Osteoblast (primary cell): ENCODE results near the gene WDR73. TPM values are rescaled to one million over a fixed set of nuclear protein-coding genes. Genes with fewer than 3 reads are reported as not detected.
"Not testable (repeated sequence)": the region's sequence is repeated elsewhere in the genome, so short reads cannot be mapped to it uniquely, and the experiment has no call there.

Experiments used
- DNase-seq: peaks from one replicate; pipeline ENCODE4 v3.0.0; 2011; ENCODE audit warnings: low spot score, mixed read lengths; ENCODE audit not compliant: insufficient read length; ENCODE audit errors: missing footprints
- H2AFZ ChIP-seq: 2 replicates; pipeline ENCODE4 v1.6.0; 2011; ENCODE audit warnings: mild to moderate bottlenecking, low read length
- H3K27ac ChIP-seq: 2 replicates; pipeline ENCODE4 v1.5.1; 2011; ENCODE audit warnings: mild to moderate bottlenecking, low read depth, low read length, moderate library complexity
- H3K27me3 ChIP-seq: 2 replicates; pipeline ENCODE4 v1.6.0; 2012; ENCODE audit warnings: mild to moderate bottlenecking, control low read depth, inconsistent platforms, low read length, moderate library complexity; ENCODE audit not compliant: insufficient read depth
- H3K36me3 ChIP-seq: 2 replicates; pipeline ENCODE4 v1.5.1; 2011; ENCODE audit warnings: mild to moderate bottlenecking, low read length, control low read depth, moderate library complexity; ENCODE audit not compliant: insufficient read depth
- H3K4me1 ChIP-seq: 2 replicates; pipeline ENCODE4 v1.5.1; 2011; ENCODE audit warnings: mild to moderate bottlenecking, low read length, control low read depth, moderate library complexity; ENCODE audit not compliant: insufficient read depth
- H3K4me2 ChIP-seq: 2 replicates; pipeline ENCODE4 v1.6.0; 2011; ENCODE audit warnings: mild to moderate bottlenecking, low read length; ENCODE audit not compliant: insufficient read depth
- H3K4me3 ChIP-seq: fragments of 200-600 bp; sonication (generic); 3 replicates; pipeline ENCODE4 v1.5.1; 2012; ENCODE audit warnings: mild to moderate bottlenecking, low read length, inconsistent platforms; ENCODE audit not compliant: insufficient read depth
- H3K79me2 ChIP-seq: 2 replicates; pipeline ENCODE4 v1.6.0; 2012; ENCODE audit warnings: mild to moderate bottlenecking, low read length, control low read depth, inconsistent platforms; ENCODE audit not compliant: insufficient read depth
- H3K9me3 ChIP-seq: 2 replicates; pipeline ENCODE4 v1.5.1; 2011; ENCODE audit warnings: low read depth, low read length, control low read depth
- H4K20me1 ChIP-seq: 2 replicates; pipeline ENCODE4 v1.6.0; 2012; ENCODE audit warnings: mild to moderate bottlenecking, low read length, control low read depth; ENCODE audit not compliant: insufficient read depth
- total RNA-seq: library from RNA; depleted of rRNA; stranded (reverse); fragments of >200 nt; gene quantifications from 2 replicates; pipeline ENCODE4 v1.2.3, GENCODE V29; 2012
- TF ChIP-seq, protein P1 (sequence below): IDR thresholded peaks from 2 replicates; pipeline ENCODE4 v1.5.1; 2011; ENCODE audit warnings: mild to moderate bottlenecking, low read depth, low read length, moderate library complexity; ENCODE audit errors: extremely low read depth

WDR73 gene
- total RNA-seq, 1 donor = 35.1 TPM

DNA sequence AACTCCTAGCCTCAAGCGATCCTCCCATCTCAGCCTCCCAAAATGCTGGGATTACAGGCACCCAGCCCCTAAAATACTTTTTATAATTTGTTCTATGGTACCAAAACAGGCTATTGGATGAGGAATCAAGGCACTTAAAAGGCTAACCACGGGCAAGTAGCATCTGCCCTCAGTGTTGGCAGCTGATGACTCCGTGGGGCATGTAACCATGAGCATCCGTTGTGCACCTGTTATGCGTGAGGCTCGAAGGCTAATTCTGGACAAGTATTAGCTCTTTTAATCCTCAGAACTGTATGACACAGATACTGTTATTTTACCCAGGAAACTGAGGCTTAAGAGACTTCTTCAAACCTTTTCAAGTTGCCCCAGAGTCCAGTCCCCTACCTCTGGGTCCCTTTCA is 10.2 kb downstream of the WDR73 start:
- Histone ChIP-seq H3K27ac (no peak overlapping the region), H3K9me3 (no peaks in the 10 kb centered on the region), H4K20me1 (peaks cover 8% of the 10 kb centered on the region), H3K79me2 (peaks cover 6% of the 10 kb centered on the region), H3K4me1 (no peaks in the 10 kb centered on the region), H3K4me3 (no peak overlapping the region), H3K27me3 (no peaks in the 10 kb centered on the region), H3K36me3 (peaks cover 85% of the 10 kb centered on the region), H2AFZ (no peak overlapping the region), H3K4me2 (no peak overlapping the region)
- DNase-seq = no peak
- TF ChIP-seq, protein P1, sequence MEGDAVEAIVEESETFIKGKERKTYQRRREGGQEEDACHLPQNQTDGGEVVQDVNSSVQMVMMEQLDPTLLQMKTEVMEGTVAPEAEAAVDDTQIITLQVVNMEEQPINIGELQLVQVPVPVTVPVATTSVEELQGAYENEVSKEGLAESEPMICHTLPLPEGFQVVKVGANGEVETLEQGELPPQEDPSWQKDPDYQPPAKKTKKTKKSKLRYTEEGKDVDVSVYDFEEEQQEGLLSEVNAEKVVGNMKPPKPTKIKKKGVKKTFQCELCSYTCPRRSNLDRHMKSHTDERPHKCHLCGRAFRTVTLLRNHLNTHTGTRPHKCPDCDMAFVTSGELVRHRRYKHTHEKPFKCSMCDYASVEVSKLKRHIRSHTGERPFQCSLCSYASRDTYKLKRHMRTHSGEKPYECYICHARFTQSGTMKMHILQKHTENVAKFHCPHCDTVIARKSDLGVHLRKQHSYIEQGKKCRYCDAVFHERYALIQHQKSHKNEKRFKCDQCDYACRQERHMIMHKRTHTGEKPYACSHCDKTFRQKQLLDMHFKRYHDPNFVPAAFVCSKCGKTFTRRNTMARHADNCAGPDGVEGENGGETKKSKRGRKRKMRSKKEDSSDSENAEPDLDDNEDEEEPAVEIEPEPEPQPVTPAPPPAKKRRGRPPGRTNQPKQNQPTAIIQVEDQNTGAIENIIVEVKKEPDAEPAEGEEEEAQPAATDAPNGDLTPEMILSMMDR = no peak

- H3K79me2 ChIP-seq, H3K4me2 ChIP-seq, H2AFZ ChIP-seq, H3K27me3 ChIP-seq, H3K4me3 ChIP-seq, DNase-seq, H4K20me1 ChIP-seq, H3K9me3 ChIP-seq, H3K27ac ChIP-seq, H3K4me1 ChIP-seq: not testable (repeated sequence)
- peaks cover 80% of the 10 kb centered on the region for H3K36me3 ChIP-seq
Observed at GRCh38 chr15:84642640-84643039, 11.4 kb downstream of the WDR73 start.

- H3K27me3 ChIP-seq, DNase-seq, H3K4me2 ChIP-seq, H2AFZ ChIP-seq, H3K79me2 ChIP-seq, H3K4me1 ChIP-seq, H3K9me3 ChIP-seq, H3K4me3 ChIP-seq, H4K20me1 ChIP-seq, H3K27ac ChIP-seq: not testable (repeated sequence)
- peaks cover 79% of the 10 kb centered on the region for H3K36me3 ChIP-seq
Observed at GRCh38 chr15:84641871-84642270, 12.2 kb downstream of the WDR73 start.

- Histone ChIP-seq H3K36me3 (peaks cover 58% of the 10 kb centered on the region), H3K4me3 (no peak overlapping the region), H3K79me2 (peaks cover 8% of the 10 kb centered on the region), H2AFZ (no peak overlapping the region), H3K27me3 (no peaks in the 10 kb centered on the region), H4K20me1 (peaks cover 2% of the 10 kb centered on the region), H3K4me2 (no peak overlapping the region), H3K9me3 (no peaks in the 10 kb centered on the region), H3K27ac (peak overlapping the region; percentile 26), H3K4me1 (peaks cover 16% of the 10 kb centered on the region)
- DNase-seq = peak; percentile 81
- TF ChIP-seq, protein P1 = peak; percentile 25
Observed at GRCh38 chr15:84638103-84638502, 16.0 kb downstream of the WDR73 start.

GRCh38 chr15:84634228-84634837 is 19.8 kb downstream of the WDR73 start:
- Histone ChIP-seq H3K9me3 (no peaks in the 10 kb centered on the region), H3K4me3 (peak overlapping the region; percentile 91), H4K20me1 (peaks cover 2% of the 10 kb centered on the region), H3K27me3 (no peaks in the 10 kb centered on the region), H3K4me1 (peaks cover 37% of the 10 kb centered on the region), H3K36me3 (peaks cover 21% of the 10 kb centered on the region), H3K4me2 (peak overlapping the region; percentile 99), H3K79me2 (peaks cover 23% of the 10 kb centered on the region), H3K27ac (no peak overlapping the region), H2AFZ (peak overlapping the region; percentile 60)
- TF ChIP-seq, protein P1 = no peak
- DNase-seq = no peak
